OCI-LY7 (cell line): ENCODE data around the gene FOXO3. TPM values are rescaled to one million over a fixed set of nuclear protein-coding genes. Genes with fewer than 3 reads are reported as not detected.

Experiments used
- BruUV-seq: library from RNA; stranded (reverse); fragments of 400-500 nt; replicated peaks from 2 replicates; lab custom pipeline; 2021; lab: Mats Ljungman, UMichigan
- CTCF ChIA-PET: fragments of 300-600 bp; sonication (Branson Sonifier 250); formaldehyde crosslinking; loops from one replicate; lab custom pipeline; 2022; ENCODE audit warnings: antibody characterized with exemption; ENCODE audit not compliant: unreplicated experiment; lab: Charles Lee
- POLR2A ChIA-PET: fragments of 300-600 bp; sonication (Branson Sonifier 250); formaldehyde crosslinking; loops from one replicate; lab custom pipeline; 2022; ENCODE audit warnings: antibody characterized with exemption; lab: Charles Lee
- DNase-seq: peaks from one replicate; pipeline ENCODE4 v3.0.0-alpha.2; 2015; ENCODE audit warnings: low spot score
- H2AFZ ChIP-seq: fragments of 200-600 bp; sonication (generic), shearing (Covaris generic); 2 replicates; pipeline ENCODE4 v1.6.1; 2014; ENCODE audit warnings: mild to moderate bottlenecking, antibody characterized with exemption, low read length, moderate library complexity
- H3K27ac ChIP-seq: fragments of 200-600 bp; sonication (generic); 2 replicates; pipeline ENCODE4 v1.5.1; 2014; ENCODE audit warnings: mixed run types, low read depth, mild to moderate bottlenecking, moderate library complexity, low read length, inconsistent platforms; ENCODE audit not compliant: poor library complexity, severe bottlenecking
- H3K36me3 ChIP-seq: fragments of 200-600 bp; sonication (generic); 2 replicates; pipeline ENCODE4 v1.6.1; 2014; ENCODE audit warnings: mild to moderate bottlenecking, antibody characterized with exemption, low read length, moderate library complexity, mixed read lengths; ENCODE audit not compliant: insufficient read depth
- H3K4me1 ChIP-seq: fragments of 200-600 bp; sonication (generic); 2 replicates; pipeline ENCODE4 v1.5.1; 2014; ENCODE audit warnings: mild to moderate bottlenecking, low read length; ENCODE audit not compliant: insufficient read depth, poor library complexity, severe bottlenecking
- H3K4me2 ChIP-seq: fragments of 200-600 bp; sonication (generic); 2 replicates; pipeline ENCODE4 v1.6.1; 2014; ENCODE audit warnings: mild to moderate bottlenecking, low read length
- H3K4me3 ChIP-seq: fragments of 200-600 bp; sonication (generic); 2 replicates; pipeline ENCODE4 v1.5.1; 2014; ENCODE audit warnings: mild to moderate bottlenecking, low read depth, low read length; ENCODE audit not compliant: poor library complexity, severe bottlenecking
- H3K79me2 ChIP-seq: fragments of 200-600 bp; sonication (generic); 2 replicates; pipeline ENCODE4 v1.6.1; 2016; ENCODE audit warnings: low read depth, mild to moderate bottlenecking, low read length, moderate library complexity, mixed read lengths; ENCODE audit not compliant: insufficient read depth
- H3K9me2 ChIP-seq: fragments of 200-600 bp; sonication (generic); 2 replicates; pipeline ENCODE4 v1.6.1; 2016; ENCODE audit warnings: mild to moderate bottlenecking, low read length, mixed read lengths; ENCODE audit not compliant: insufficient read depth
- H3K9me3 ChIP-seq: fragments of 200-600 bp; sonication (generic); 2 replicates; pipeline ENCODE4 v1.6.1; 2014; ENCODE audit warnings: mild to moderate bottlenecking, mixed run types, low read length, mixed read lengths
- H4K20me1 ChIP-seq: fragments of 200-600 bp; sonication (generic); 2 replicates; pipeline ENCODE4 v1.6.1; 2014; ENCODE audit warnings: mild to moderate bottlenecking, antibody characterized with exemption, low read length, moderate library complexity, mixed read lengths; ENCODE audit not compliant: insufficient read depth
- EZH2phosphoT487 ChIP-seq: fragments of 200-600 bp; sonication (generic); IDR thresholded peaks from 2 replicates; pipeline ENCODE4 v1.6.1; 2018; ENCODE audit warnings: low read depth, borderline replicate concordance, mild to moderate bottlenecking, mixed run types, antibody characterized with exemption, low read length, moderate library complexity, mixed read lengths
- intact Hi-C: fragments of 100-400 bp; cut with micrococcal nuclease; formaldehyde crosslinking; loops from one replicate; pipeline ENCODE4 v1.10.0; 2022; ENCODE audit not compliant: unreplicated experiment
- total RNA-seq, 2 experiments: library from RNA; depleted of rRNA in 1 of 2; stranded (reverse); fragments of >200 nt in 1 of 2; shearing (Covaris generic) in 1 of 2; gene quantifications; 2 replicates each; pipeline ENCODE4 v1.2.3, GENCODE V29; 2014 to 2022
- TF ChIP-seq, protein P1 (sequence below): fragments of 200-600 bp; sonication (generic); conservative IDR thresholded peaks from 2 replicates; pipeline ENCODE4 v1.5.1; 2014; ENCODE audit warnings: mild to moderate bottlenecking, antibody characterized with exemption, low read length, moderate library complexity, mixed read lengths

Gene FOXO3
- total RNA-seq, 2 experiments from 2014 or later = 3.8 to 9.9 TPM

DNA sequence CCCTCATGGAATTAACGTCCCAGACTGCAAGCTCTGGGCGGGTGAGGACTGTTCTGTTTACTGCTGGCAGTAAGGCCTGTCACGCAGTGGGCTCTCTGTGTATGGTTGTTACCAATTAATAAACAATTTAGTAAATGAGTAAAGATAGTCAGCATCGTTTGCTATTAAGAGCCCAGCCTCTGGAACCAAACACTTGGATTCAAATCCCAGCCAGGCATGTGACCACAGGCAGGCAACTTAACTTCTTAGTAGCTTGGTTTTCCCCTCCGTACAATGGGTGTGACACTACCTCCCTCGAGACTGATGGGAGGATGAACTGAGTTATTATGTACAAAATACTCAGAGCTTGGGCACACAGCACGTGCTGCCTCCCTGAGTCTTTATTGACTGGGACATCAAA, 149.8 kb downstream of the FOXO3 start:
- Histone ChIP-seq H3K4me3 (no peak overlapping the region), H3K9me3 (no peaks in the 10 kb centered on the region), H3K79me2 (no peaks in the 10 kb centered on the region), H3K4me2 (no peak overlapping the region), H3K4me1 (no peaks in the 10 kb centered on the region), H3K9me2 (no peaks in the 10 kb centered on the region), H2AFZ (no peak overlapping the region), H4K20me1 (no peaks in the 10 kb centered on the region), H3K36me3 (no peaks in the 10 kb centered on the region), H3K27ac (no peak overlapping the region)
- no TSS peak for BruUV-seq
- intact Hi-C loops = no loop called here
- TF ChIP-seq EZH2phosphoT487 = no peak
- TF ChIP-seq, protein P1, sequence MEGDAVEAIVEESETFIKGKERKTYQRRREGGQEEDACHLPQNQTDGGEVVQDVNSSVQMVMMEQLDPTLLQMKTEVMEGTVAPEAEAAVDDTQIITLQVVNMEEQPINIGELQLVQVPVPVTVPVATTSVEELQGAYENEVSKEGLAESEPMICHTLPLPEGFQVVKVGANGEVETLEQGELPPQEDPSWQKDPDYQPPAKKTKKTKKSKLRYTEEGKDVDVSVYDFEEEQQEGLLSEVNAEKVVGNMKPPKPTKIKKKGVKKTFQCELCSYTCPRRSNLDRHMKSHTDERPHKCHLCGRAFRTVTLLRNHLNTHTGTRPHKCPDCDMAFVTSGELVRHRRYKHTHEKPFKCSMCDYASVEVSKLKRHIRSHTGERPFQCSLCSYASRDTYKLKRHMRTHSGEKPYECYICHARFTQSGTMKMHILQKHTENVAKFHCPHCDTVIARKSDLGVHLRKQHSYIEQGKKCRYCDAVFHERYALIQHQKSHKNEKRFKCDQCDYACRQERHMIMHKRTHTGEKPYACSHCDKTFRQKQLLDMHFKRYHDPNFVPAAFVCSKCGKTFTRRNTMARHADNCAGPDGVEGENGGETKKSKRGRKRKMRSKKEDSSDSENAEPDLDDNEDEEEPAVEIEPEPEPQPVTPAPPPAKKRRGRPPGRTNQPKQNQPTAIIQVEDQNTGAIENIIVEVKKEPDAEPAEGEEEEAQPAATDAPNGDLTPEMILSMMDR = no peak
- CTCF ChIA-PET = no interaction called here
- POLR2A ChIA-PET = no interaction called here
- DNase-seq = no peak

DNA sequence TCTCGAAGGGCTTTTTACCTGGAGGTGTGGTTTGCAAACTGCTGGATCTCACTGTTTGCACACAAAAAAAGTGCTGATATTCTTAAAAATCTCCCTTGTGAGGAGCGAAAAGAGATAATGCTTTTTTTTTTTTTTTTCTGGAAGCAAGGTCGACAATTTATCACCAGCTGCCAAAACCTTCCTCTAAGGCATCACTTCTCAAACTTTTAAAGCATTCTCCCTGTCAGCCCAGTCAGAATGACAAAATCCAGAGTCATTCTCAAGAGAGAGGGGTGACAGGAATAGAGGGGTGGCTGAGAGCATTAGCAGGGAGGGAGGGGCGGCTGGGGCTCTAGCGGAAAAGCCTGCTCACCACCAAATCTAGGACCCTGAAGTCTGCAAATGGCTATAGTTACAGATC, 150.4 kb downstream of the FOXO3 start:
- intact Hi-C loops = no loop called here
- BruUV-seq = no TSS peak
- POLR2A ChIA-PET = no interaction called here

DNA sequence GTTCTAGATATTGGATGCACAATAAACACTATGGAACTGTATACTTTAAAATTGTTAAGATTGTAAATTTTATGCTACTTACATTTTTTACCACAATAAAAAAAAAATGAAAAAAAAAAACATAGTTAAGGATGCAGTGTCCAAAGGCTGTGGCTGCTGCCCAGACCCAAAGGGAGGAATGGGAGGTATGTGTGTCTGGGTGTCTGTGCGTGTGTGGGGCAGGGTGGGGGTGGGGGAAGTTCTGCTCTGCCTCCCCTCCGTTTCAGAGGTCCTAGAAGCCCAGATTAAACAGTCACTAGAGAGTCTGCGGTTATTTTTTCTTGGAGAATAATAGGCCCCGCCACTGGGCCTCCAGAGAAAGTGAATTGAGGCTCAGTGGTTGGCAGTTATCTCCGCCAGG, 151.1 kb downstream of the FOXO3 start:
- no peaks in the 10 kb centered on the region for H4K20me1 ChIP-seq
- no peak overlapping the region for H3K4me3 ChIP-seq
- POLR2A ChIA-PET = no interaction called here
- intact Hi-C loops = no loop called here
- no peaks in the 10 kb centered on the region for H3K79me2 ChIP-seq
- no peaks in the 10 kb centered on the region for H3K4me1 ChIP-seq
- H3K9me3 ChIP-seq = no peaks in the 10 kb centered on the region
- TF ChIP-seq, protein P1 = no peak
- no peak for TF ChIP-seq EZH2phosphoT487
- no peak overlapping the region for H3K27ac ChIP-seq
- CTCF ChIA-PET = no interaction called here
- no TSS peak for BruUV-seq
- no peak overlapping the region for H2AFZ ChIP-seq
- no peaks in the 10 kb centered on the region for H3K36me3 ChIP-seq
- no peaks in the 10 kb centered on the region for H3K9me2 ChIP-seq
- no peak overlapping the region for H3K4me2 ChIP-seq
- no peak for DNase-seq

More for the DNA sequence above, 150.4 kb downstream of the FOXO3 start:
- H3K4me1 ChIP-seq = no peaks in the 10 kb centered on the region
- no peak overlapping the region for H3K4me3 ChIP-seq
- no peaks in the 10 kb centered on the region for H3K79me2 ChIP-seq
- no peak overlapping the region for H2AFZ ChIP-seq
- H3K4me2 ChIP-seq = no peak overlapping the region
- TF ChIP-seq, protein P1 = no peak
- TF ChIP-seq EZH2phosphoT487 = no peak
- no peak for DNase-seq
- H3K9me3 ChIP-seq = no peaks in the 10 kb centered on the region
- no peaks in the 10 kb centered on the region for H4K20me1 ChIP-seq
- CTCF ChIA-PET = no interaction called here
- no peaks in the 10 kb centered on the region for H3K36me3 ChIP-seq
- H3K9me2 ChIP-seq = no peaks in the 10 kb centered on the region
- H3K27ac ChIP-seq = no peak overlapping the region
